GM12801 (cell line): ENCODE results near the gene MRAS.

Source experiments
- CTCF ChIP-seq: IDR thresholded peaks from one replicate; pipeline ENCODE4 v1.5.1; 2011; ENCODE audit warnings: control low read depth; ENCODE audit not compliant: insufficient read length; ENCODE audit errors: extremely low read depth

Gene MRAS

GRCh38 chr3:138445236-138445635 is 96.9 kb downstream of the MRAS start:
- TF ChIP-seq CTCF, result no peak

GRCh38 chr3:138445654-138446053 is 97.3 kb downstream of the MRAS start:
- TF ChIP-seq CTCF, result no peak

GRCh38 chr3:138448631-138449030 is 100.3 kb downstream of the MRAS start:
- TF ChIP-seq CTCF, result no peak

DNA sequence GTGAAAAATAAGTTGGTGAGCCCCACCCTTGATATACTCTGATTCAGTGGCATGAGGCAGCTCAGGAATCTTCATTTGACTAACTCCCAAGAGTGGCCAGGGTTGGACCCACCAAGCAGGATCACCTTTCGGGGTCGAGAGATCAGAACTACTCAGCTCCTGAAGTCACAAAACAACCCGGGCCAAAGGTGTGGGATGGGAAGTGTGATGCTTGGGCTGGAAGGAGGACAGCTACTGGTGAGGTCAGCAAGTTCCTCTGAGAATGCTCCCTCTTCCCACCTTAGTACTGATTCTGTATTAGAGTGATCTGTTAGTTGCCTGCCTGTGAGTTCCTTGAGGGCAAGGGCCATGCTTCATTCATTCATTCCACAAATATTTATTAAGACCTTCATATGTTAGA is 101.1 kb downstream of the MRAS start:
- no peak for TF ChIP-seq CTCF

- no peak for TF ChIP-seq CTCF
Measured at GRCh38 chr3:138450181-138450580, 101.8 kb downstream of the MRAS start.

GRCh38 chr3:138450704-138451424 is 102.5 kb downstream of the MRAS start:
- TF ChIP-seq CTCF, result no peak

DNA sequence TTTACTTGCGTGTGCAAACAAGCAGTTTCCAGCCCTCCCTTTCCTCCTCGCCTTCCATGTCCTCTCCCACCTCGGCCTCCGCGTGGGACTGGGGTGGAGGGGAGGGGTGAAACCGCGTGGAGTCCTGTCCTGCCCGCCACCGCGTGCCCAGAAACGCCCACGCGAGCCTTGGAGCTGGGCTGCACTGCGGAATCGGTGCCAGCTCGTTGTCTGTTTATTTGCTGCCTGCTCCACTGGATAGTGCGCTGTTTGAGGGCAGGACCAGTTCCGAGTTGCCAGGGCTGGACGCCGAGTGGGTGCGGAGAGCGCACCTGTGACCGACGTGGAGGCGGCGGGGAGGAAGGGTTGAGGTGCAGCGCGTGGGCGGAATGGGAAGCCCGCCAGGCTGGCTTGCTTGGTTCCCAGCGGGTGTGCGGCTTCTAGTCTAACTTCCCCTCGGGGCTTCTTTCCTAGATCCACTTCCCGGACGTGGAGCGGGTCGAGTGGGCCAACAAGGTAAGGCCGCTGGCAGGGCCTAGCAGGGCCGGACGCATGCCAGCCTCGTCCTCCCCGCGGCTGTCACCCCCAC is 103.3 kb downstream of the MRAS start:
- TF ChIP-seq CTCF, result no peak
